ENCODE data around the gene SENP5. TPM values are rescaled to one million over a fixed set of nuclear protein-coding genes. Genes with fewer than 3 reads are reported as not detected.
"Not testable (repeated sequence)": the region's sequence is repeated elsewhere in the genome, so short reads cannot be mapped to it uniquely, and the experiment has no call there.

Gene SENP5
- total RNA-seq, 1 donor from 2014 or later = 15.8 TPM

GRCh38 chr3:196931828-196932587 lies 64.3 kb downstream of the SENP5 start:
- ATAC-seq (no peak), DNase-seq (ENCODE audit: missing footprints) (no peak)
- intact Hi-C loops (cut with DNase I) = no loop called here

DNA sequence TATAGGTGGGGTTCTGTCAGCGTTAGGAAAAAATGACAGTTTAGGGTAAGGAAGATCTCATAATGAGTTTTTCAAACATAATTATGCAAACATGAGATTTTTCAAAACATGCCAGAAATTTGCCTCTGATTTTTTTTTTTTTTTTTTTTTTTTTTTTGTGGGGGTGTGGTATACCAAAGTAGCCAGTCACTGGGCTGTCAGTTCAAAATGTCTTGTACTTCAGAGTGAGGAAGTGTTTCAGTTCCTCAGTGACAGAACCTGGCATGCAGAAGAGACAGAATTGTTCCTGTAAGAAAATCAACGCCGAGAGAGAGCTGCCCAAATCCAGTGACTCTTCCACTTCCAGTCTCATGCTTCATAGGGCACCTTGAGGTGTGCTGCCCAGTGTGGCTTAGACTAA lies 64.9 kb downstream of the SENP5 start:
- ATAC-seq = no peak
- intact Hi-C loops (cut with DNase I) = no loop called here
- DNase-seq (ENCODE audit: missing footprints) = no peak

DNA sequence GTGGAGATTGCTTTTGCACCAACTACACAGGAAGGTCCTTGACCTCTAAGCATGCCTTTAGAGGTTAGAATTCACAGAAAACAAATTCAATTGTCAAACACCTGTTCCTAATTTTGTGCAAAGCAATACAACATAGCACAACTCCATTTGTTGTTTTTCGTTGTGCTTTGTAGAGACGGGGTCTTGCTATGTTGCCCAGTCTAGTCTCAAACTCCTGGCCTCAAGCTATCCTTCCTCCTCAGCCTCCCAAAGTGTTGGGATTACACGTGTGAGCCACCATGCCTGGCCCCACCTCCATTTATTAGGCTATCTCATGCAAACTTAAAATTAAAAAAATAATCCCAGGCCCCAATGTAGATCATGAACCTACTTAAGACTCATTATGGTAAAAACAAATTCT lies 68.6 kb downstream of the SENP5 start:
- DNase-seq (ENCODE audit: missing footprints) (no peak), ATAC-seq (no peak)
- intact Hi-C loops (cut with DNase I) = no loop called here

GRCh38 chr3:196938124-196938523 lies 70.4 kb downstream of the SENP5 start:
- ATAC-seq (no peak), DNase-seq (ENCODE audit: missing footprints) (no peak)
- intact Hi-C loops (cut with DNase I) = no loop called here

DNA sequence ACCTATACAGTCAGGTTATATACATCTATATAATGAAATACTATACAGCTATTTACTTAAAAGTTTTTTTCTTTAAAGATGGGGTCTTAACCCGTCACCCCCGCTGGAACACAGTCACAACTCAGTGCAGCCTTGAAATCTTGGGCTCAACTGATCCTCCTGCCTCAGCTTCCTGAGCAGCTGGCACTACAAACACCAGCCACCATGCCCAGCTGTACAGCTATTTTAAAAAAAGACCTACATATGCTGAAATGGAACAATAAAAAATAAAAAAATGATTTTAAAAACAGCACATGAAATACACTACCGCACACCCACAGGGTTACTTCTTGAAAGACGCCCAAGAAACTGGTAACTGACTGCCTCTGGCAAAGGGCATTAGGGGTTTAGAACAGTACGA lies 70.9 kb downstream of the SENP5 start:
- intact Hi-C loops (cut with DNase I) = no loop called here
- no peak for ATAC-seq

GRCh38 chr3:196941729-196942225 lies 74.1 kb downstream of the SENP5 start:
- DNase-seq (ENCODE audit: missing footprints) = no peak
- intact Hi-C loops (cut with DNase I) = loop anchor here (2.0 to 10.0 kb wide), 2 partner anchors 75 to 207 kb away; partner anchors contain the start of genes PAK2 and SENP5

More for the DNA sequence above, 70.9 kb downstream of the SENP5 start:
- no peak for DNase-seq (ENCODE audit: missing footprints)

GRCh38 chr3:196942226-196942914 lies 74.7 kb downstream of the SENP5 start, which contains the start of gene NCBP2:
TSS of gene NCBP2 (minus strand) at chr3:196942528. CDS start at chr3:196942503, 25 bp downstream.
- intact Hi-C loops (cut with DNase I) = loop anchor here (2.0 to 10.0 kb wide), 2 partner anchors 76 to 208 kb away; partner anchors contain the start of genes PAK2 and SENP5
- peak; percentile 100 for DNase-seq (ENCODE audit: missing footprints)
- peak; percentile 97 for ATAC-seq

More at GRCh38 chr3:196941729-196942225, 74.1 kb downstream of the SENP5 start:
- ATAC-seq = peak; percentile 54

- intact Hi-C loops (cut with DNase I) = loop anchor here (2.0 to 10.0 kb wide), 2 partner anchors 76 to 208 kb away; partner anchors contain the start of genes PAK2 and SENP5
- DNase-seq (ENCODE audit: missing footprints) (peak; percentile 74), ATAC-seq (no peak)
Observed at GRCh38 chr3:196942915-196943277, 75.2 kb downstream of the SENP5 start.

DNA sequence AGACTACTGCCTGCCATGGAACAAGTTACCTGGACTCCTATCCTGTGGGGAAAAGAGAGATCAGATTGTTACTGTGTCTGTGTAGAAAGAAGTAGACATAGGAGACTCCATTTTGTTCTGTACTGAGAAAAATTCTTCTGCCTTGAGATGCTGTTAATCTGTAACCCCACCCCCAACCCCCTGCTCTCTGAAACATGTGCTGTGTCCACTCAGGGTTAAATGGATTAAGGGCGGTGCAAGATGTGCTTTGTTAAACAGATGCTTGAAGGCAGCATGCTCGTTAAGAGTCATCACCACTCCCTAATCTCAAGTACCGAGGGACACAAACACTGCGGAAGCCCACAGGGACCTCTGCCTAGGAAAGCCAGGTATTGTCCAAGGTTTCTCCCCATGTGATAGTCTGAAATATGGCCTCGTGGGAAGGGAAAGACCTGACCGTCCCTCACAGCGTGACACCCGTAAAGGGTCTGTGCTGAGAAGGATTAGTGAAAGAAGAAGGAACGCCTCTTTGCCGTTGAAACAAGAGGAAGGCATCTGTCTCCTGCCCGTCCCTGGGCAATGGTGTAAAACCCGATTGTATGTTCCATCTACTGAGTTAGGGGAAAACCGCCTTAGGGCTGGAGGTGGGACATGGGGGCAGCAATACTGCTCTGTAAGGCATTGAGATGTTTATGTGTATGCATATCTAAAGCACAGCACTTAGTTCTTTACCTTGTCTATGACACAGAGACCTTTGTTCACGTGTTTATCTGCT lies 76.5 kb downstream of the SENP5 start:
- DNase-seq (ENCODE audit: missing footprints); ATAC-seq: not testable (repeated sequence)
- intact Hi-C loops (cut with DNase I) = loop anchor here (10.0 kb wide), 1 partner anchor 209 kb away; the partner anchor contains the start of gene PAK2

GRCh38 chr3:196947136-196947859 lies 79.6 kb downstream of the SENP5 start:
- intact Hi-C loops (cut with DNase I) = loop anchor here (10.0 kb wide), 1 partner anchor 212 kb away; the partner anchor contains the start of gene PAK2
- no peak for ATAC-seq

DNA sequence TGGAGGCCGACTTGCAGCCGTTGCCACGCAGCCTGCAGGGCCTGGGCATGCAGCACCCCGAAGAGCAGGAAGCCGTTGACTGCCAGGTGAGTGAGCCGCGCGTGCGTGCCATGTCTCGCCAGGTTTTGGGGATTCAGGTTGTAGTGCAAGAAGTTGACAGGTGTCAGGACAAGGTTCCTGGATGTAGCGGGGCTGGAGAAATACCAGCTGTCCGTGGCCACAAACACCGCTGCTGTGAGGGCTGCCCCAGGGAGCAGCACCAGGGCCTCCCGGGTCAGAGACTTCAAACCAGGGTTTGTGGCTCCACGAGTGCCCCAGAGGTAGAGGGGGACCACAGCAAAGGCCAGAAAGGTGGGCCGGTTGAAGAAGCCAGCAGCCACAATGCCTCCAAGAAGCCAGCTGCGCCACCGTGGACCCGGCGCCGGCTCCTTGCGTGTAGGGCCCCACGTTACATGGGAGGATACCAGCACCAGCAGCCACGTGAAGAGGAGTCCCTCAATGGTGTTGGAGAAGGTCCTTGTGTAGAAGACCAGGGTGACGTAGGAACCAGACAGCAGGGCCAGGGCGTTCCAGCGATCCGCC lies 80.2 kb downstream of the SENP5 start:
- ATAC-seq (peak; percentile 7), DNase-seq (ENCODE audit: missing footprints) (no peak)
- intact Hi-C loops (cut with DNase I) = loop anchor here (10.0 kb wide), 1 partner anchor 213 kb away; the partner anchor contains the start of gene PAK2

More at GRCh38 chr3:196947136-196947859, 79.6 kb downstream of the SENP5 start:
- no peak for DNase-seq (ENCODE audit: missing footprints)

GRCh38 chr3:196948442-196949284 lies 80.9 kb downstream of the SENP5 start:
- intact Hi-C loops (cut with DNase I) = loop anchor here (10.0 kb wide), 1 partner anchor 214 kb away; the partner anchor contains the start of gene PAK2
- ATAC-seq (peak; percentile 27), DNase-seq (ENCODE audit: missing footprints) (no peak)

DNA sequence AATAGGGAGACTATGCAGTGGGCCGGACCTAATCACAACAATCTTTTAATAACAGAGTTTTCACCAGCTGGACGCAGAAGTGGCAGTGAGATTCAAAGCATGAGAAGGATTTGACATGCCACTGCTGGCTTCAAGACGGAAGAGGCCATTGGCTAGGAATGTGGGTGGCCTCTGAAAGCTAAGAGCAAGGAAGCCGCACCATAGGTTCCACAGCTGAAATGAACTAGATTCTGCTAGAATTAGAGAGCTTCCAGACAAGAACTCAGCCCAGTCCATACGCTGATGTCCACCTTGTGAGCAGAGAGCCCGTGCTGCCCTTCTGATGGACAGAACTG lies 81.5 kb downstream of the SENP5 start:
- intact Hi-C loops (cut with DNase I) = loop anchor here (10.0 kb wide), 1 partner anchor 214 kb away; the partner anchor contains the start of gene PAK2
- ATAC-seq (no peak), DNase-seq (ENCODE audit: missing footprints) (no peak)

DNA sequence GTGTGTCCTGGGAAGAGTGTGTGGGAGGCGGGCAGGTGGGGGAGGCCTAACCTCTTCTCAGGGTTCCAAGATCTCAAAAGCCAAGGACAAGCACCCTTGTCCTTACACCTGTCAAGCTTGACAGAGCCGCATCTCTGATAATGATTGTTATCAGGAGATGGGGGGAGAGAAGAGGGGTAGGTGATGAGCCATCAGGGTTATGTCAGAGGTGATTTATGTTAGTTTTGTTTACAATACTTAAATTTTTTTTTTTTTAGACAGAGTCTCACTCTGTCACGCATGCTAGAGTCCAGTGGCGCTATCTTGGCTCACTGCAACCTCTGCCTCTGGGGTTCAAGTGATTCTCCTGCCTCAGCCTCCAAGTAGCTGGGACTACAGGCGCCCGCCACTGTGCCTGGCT lies 82.0 kb downstream of the SENP5 start:
- DNase-seq (ENCODE audit: missing footprints) (no peak), ATAC-seq (no peak)
- intact Hi-C loops (cut with DNase I) = loop anchor here (10.0 kb wide), 1 partner anchor 215 kb away; the partner anchor contains the start of gene PAK2

DNA sequence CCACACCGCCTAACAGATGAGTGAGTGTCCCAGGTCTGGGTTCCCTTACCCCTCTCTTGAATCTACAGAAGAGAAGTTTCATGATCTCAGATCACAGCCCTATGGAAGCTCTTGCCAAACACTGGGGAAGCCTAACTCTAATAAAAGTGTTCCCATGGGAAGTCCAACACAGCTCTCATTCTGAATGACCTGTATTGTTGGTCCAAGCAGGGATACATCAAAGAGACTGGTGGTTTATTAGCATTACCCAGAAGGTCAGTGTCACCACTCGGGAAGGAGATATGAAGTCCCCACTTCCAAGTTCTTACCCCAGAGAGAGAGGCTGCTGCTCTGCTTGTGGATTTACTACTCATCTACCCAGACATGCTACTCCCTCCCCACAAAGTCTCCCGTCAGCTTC lies 83.7 kb downstream of the SENP5 start:
- DNase-seq (ENCODE audit: missing footprints) (no peak), ATAC-seq (no peak)
- intact Hi-C loops (cut with DNase I) = no loop called here

DNA sequence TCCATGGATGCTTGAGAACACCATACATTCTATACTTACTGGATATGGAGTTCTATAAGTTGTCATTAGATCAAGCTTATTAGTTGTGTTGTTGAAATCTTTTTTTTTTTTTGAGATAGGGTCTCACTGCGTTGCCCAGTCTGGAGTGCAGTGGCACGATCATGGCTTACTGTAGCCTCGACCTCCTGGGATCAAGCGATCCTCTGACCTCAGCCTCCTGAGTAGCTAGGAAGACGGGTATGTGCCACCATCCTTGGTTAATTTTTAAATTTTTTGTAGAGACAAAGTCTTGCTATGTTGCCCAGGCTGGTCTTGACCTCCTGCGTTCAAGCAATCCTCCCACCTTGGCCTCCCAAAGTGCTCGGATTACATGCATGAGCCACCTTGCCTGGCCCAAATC lies 87.1 kb downstream of the SENP5 start:
- ATAC-seq (no peak), DNase-seq (ENCODE audit: missing footprints) (no peak)
- intact Hi-C loops (cut with DNase I) = no loop called here
